Activated T-cell treated with anti-CD3 and anti-CD28 coated beads, Interleukin-2, amount 50 U/mL, for 4 hours (primary cell): ENCODE results near the gene CDC37. TPM values are rescaled to one million over a fixed set of nuclear protein-coding genes. Genes with fewer than 3 reads are reported as not detected.

Source experiments
- ATAC-seq, 2 donors: fragments of 200-7000 bp; cut with Tn5 transposase; one replicate each; pipeline ENCODE4 v1.10.0; 2021
- DNase-seq: peaks from one replicate; pipeline ENCODE4 v3.0.0-alpha.2; 2020
- H3K27me3 Mint-ChIP-seq: one replicate; pipeline ENCODE4 v1.8.0; 2021; ENCODE audit warnings: low read depth, mixed read lengths
- H3K36me3 Mint-ChIP-seq: one replicate; pipeline ENCODE4 v1.8.0; 2022; ENCODE audit warnings: mixed read lengths; ENCODE audit not compliant: insufficient read depth
- H3K4me1 Mint-ChIP-seq: one replicate; pipeline ENCODE4 v1.8.0; 2021; ENCODE audit warnings: low read depth, mixed read lengths
- H3K4me3 Mint-ChIP-seq: one replicate; pipeline ENCODE4 v1.8.0; 2021; ENCODE audit warnings: mild to moderate bottlenecking, moderate library complexity, mixed read lengths
- H3K9me3 Mint-ChIP-seq: one replicate; pipeline ENCODE4 v1.8.0; 2021; ENCODE audit warnings: mixed read lengths
- total RNA-seq, 3 donors: library from RNA; stranded (reverse); gene quantifications; one replicate each; pipeline ENCODE4 v1.2.1, GENCODE V29; 2021

The CDC37 gene
- total RNA-seq, 3 donors from 2014 or later, result 298 to 311 (median 303) TPM

DNA sequence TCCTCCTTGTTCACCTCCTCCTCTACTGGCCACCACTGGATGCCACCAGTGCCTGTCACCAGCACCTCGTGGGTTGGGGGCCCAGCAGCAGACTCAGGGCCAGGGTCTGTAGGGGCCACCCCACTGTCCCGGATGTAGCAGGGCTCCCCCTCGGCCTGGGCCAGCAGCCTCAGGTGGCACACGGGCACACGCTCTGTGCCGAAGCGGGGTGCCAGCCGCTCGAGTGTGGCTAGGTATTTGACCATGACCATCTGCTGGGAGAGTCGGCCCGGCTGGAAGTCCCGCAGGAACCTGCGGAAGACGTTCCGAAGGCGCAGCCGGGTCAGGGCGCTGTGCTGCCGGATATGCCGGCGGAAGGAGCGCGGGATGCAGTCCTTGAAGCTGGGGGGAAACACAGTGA, 37.8 kb downstream of the CDC37 start:
- Mint-ChIP-seq H3K36me3 (peaks cover 23% of the 10 kb centered on the region), H3K4me3 (no peak overlapping the region), H3K4me1 (no peaks in the 10 kb centered on the region), H3K9me3 (no peaks in the 10 kb centered on the region), H3K27me3 (no peaks in the 10 kb centered on the region)
- ATAC-seq (no peak), DNase-seq (no peak)

DNA sequence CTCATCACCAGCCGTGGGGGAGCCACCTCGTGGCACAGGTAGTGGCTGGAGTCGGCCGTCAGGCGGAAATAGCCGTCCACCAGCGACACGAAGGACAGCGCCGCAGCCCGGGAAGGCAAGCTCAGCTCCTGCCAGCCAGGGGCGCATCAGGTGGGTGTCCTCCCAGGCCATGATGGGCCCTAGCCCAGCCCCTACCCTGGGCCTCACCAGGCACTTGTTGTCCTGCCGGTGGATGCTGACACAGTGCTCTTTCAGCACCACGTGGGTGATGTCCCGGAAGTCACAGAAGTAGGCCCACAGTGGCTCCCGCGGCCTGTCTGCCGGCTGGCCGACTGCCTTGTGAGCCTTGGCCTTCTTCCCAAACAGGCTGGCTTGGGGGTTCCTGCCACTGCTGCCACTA, 38.7 kb downstream of the CDC37 start:
- Mint-ChIP-seq H3K4me3 (no peak overlapping the region), H3K27me3 (no peaks in the 10 kb centered on the region), H3K36me3 (peaks cover 23% of the 10 kb centered on the region), H3K4me1 (no peaks in the 10 kb centered on the region), H3K9me3 (no peaks in the 10 kb centered on the region)
- DNase-seq, result no peak
- no peak for ATAC-seq

DNA sequence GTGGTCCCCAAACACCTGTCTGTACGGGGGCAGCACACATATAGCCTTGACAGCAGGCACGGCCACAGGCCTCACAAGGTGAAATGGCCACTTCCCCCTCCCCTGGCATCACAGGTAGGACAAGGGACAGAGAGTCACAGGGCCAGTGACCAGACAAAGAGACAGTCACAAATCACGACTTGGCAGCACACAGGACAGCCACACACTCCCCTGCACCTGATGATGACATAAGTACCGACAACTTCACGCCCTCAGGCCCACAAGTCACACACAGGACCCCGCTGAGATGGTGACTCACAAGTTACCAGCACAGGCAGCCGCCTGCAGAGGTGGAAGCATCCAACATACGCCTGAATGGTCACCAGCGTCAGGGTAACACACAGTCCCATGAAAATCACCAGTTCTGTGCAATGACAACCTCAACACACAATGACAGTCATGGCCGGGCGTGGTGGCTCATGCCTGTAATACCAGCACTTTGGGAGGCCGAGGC, 39.5 kb downstream of the CDC37 start:
- H3K4me1 Mint-ChIP-seq, result no peaks in the 10 kb centered on the region
- DNase-seq, result no peak
- no peaks in the 10 kb centered on the region for H3K9me3 Mint-ChIP-seq
- ATAC-seq, result peak in 1 of 2 donors; percentile 38
- H3K27me3 Mint-ChIP-seq, result no peaks in the 10 kb centered on the region
- H3K4me3 Mint-ChIP-seq, result no peak overlapping the region
- peaks cover 21% of the 10 kb centered on the region for H3K36me3 Mint-ChIP-seq

DNA sequence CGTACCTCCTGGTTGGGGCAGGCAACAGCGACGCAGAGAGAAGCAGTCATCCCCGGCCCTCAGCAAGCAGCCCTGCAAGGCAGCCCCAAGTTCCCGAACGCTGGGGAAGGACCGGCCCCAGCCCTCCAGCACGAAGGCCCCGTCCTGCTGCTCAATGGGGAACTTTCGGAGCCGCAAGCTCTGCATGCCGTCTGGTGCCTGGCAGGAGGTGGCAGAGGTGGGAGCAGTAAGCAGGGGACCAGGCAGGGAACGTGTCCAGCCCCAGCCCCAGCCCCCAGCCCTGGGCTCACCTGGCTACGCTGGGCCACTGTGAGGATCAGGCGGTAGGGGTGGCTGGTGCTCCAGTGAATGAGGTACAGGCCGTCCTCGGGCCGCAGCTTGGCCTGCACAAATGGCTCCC, 41.1 kb downstream of the CDC37 start:
- no peaks in the 10 kb centered on the region for H3K9me3 Mint-ChIP-seq
- no peak for DNase-seq
- ATAC-seq, result no peak
- H3K4me1 Mint-ChIP-seq, result no peaks in the 10 kb centered on the region
- peaks cover 19% of the 10 kb centered on the region for H3K36me3 Mint-ChIP-seq
- H3K27me3 Mint-ChIP-seq, result no peaks in the 10 kb centered on the region
- H3K4me3 Mint-ChIP-seq, result no peak overlapping the region

DNA sequence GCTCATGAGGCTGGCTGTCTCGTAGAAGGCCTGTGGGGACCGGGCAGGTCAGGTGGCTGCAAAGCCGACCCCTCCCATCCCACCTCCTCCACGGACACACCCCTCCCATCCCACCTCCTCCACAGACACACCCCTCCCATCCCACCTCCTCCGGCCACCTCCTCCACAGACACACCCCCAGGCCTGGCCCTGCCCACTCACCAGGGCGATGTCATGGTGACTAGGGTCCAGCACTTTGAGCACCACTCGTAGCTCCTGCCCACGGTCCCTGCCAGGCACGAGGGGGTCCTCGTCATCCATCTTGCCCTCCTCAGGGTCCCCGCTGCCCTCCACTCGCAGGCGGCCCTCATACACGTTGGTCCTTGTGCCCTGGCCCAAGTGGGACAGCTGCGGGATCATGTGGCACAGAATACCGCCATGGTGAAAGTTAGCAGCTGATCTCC, 41.8 kb downstream of the CDC37 start:
- Mint-ChIP-seq H3K9me3 (no peaks in the 10 kb centered on the region), H3K4me1 (no peaks in the 10 kb centered on the region), H3K27me3 (no peaks in the 10 kb centered on the region), H3K36me3 (peaks cover 19% of the 10 kb centered on the region), H3K4me3 (no peak overlapping the region)
- DNase-seq, result no peak
- ATAC-seq, result no peak

DNA sequence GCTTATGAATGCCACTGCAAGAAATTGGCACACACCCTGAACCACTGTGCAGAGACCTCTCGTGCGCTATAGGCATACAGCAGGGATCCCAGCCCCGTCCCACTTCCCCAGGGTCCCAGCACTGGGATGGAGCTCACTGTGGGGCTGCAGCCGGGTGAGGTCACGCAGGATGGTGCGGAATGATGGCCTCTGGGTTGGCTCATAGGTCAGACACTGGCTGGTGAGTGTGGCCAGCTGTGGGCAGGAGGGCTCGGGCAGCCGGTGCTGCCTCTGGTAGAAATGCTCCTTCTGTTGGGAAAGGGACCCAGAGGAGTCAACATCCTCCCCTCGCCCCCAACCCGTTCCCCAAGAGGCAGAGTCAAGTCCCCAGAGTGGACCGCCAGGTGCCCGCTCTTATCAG, 46.9 kb downstream of the CDC37 start:
- peaks cover 26% of the 10 kb centered on the region for H3K36me3 Mint-ChIP-seq
- no peaks in the 10 kb centered on the region for H3K4me1 Mint-ChIP-seq
- DNase-seq, result no peak
- no peak overlapping the region for H3K4me3 Mint-ChIP-seq
- no peaks in the 10 kb centered on the region for H3K27me3 Mint-ChIP-seq
- H3K9me3 Mint-ChIP-seq, result no peaks in the 10 kb centered on the region
- no peak for ATAC-seq

DNA sequence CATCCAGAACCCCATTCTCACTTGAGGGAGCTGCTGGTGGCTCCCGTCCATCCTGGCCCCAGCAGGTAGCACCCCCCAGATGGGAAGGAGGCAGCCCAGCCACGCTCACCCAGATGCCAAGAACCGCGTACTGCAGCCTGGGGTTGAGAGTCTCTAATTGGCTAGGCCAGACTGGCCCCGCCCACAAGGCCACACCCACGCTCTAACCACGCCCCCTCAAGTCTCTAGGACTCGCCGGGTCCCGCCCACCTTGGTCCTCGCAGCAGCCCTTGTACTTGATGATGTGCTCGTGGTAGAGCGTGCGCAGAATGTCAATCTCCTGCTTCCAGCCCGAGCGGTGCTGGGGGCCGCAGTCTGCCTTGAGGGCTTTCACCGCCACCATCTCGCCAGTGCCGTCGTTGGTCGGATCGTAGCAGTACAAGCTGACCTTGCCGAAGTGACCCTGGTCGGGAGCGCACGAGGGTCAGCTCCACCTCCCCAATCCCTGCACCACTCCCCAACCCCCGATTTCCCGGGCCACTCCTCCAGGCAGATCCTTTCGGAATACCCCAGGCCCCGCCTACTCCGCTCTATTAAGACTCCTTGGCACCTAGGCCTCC, 49.5 kb downstream of the CDC37 start:
- peak; percentile 21 for DNase-seq

DNA sequence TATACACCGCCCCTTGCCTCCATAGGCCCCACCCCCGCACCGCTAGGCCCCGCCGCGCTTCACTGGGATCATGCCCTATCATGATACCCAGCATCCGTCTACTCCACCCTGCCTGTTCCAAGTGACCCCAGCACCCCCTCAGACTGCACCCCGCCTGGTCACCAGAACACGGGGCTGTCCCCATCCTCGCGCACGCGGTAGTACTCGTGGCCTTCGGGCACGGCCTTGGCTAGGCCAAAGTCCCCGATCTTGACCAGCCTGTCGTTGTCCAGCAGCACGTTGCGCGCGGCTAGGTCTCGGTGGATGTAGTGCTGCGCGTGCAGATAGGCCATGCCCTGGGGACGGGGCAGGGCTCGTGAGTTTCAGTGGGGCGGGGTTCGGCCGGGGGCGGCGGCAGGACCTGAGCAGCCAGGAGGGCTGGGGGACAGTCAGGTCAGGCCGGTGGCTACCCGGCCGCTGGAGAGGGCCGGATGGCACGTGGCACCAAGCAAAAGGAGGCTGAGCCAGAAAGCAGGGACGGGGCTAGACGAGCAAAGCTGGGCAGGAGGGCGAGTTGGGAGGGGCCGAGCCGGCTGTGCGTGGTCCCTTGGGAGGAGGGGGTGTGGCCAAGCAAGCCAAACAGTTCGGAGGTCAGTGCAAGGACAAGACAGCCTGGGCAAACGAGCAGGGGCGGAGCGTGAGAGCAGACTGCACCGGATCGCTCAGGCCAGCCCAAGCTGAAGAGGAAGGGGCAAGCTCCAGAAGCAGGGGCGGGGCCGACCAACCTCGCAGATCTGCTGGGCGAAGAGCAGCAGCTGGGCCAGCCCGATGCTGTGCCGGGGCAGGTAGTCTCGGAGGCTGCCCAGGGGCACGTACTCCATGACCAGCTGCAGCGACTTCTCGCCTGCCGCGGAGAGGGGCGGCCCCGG, 50.3 kb downstream of the CDC37 start:
- ATAC-seq (no peak), DNase-seq (no peak)
- Mint-ChIP-seq H3K9me3 (no peaks in the 10 kb centered on the region), H3K36me3 (peaks cover 18% of the 10 kb centered on the region), H3K27me3 (no peaks in the 10 kb centered on the region), H3K4me1 (no peaks in the 10 kb centered on the region), H3K4me3 (no peak overlapping the region)

More for the DNA sequence above, 49.5 kb downstream of the CDC37 start:
- Mint-ChIP-seq H3K4me1 (no peaks in the 10 kb centered on the region), H3K36me3 (peaks cover 17% of the 10 kb centered on the region), H3K4me3 (no peak overlapping the region), H3K27me3 (no peaks in the 10 kb centered on the region), H3K9me3 (no peaks in the 10 kb centered on the region)
- peak; percentile 67 to 77 for ATAC-seq

DNA sequence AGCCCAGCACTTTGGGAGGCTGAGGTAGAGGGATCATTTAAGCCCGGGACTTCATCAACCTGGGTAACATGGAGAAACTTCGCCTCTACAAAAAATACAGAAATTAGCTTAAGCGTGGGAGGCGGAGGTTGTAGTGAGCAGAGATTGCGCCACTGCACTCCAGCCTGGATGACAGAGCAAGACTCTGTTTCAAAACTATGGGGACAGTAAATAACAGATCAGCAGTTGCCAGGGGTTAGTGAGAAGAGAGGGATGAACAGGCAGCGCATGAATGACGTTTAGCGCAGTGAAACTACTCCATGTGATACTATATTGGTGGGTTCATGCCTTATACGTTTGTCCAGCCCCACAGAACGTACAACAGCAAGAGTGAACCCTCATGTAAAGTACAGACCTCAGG, 56.8 kb downstream of the CDC37 start:
- Mint-ChIP-seq H3K9me3 (no peaks in the 10 kb centered on the region), H3K4me1 (no peaks in the 10 kb centered on the region), H3K36me3 (peaks cover 4% of the 10 kb centered on the region), H3K27me3 (no peaks in the 10 kb centered on the region), H3K4me3 (no peak overlapping the region)
- ATAC-seq (no peak), DNase-seq (no peak)

DNA sequence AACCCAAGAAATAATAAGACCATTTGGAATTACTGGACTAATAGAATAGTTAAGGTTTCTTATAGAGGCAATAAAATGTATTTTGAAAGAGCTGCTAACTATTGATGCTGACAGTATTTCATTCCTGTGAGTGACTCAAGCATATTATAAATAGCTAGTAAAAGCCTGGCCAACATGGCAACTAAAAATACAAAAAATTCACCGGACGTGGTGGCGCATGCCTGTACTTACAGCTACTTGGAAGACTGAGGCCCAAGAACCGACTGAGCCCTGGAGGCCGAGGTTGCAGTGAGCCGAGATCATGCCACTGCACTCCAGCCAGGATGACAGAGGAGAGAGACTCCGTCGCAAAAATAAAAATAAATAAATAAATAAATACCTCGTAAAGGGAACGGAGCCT, 58.6 kb downstream of the CDC37 start:
- Mint-ChIP-seq H3K36me3 (peaks cover 2% of the 10 kb centered on the region), H3K27me3 (no peaks in the 10 kb centered on the region), H3K4me1 (peaks cover 9% of the 10 kb centered on the region), H3K9me3 (no peaks in the 10 kb centered on the region), H3K4me3 (no peak overlapping the region)
- DNase-seq, result no peak
- no peak for ATAC-seq

DNA sequence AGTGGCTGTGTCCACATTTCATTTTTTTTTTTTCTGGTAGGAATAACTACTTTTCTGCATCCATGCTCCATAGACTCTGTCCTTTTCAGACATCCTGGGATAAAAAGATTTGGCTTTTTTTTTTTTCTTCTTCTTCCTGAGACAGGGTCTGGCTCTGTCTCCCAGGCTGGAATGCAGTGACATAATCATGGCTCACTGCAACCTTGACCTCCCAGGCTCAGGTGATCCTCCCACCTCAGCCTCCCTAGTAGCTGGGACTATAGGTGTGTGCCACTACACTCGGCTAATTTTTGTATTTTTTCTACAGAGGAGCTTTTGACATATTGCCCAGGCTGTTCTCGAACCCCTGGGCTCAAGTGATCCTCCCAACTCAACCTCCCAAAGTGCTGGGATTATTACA, 59.8 kb downstream of the CDC37 start:
- DNase-seq (no peak), ATAC-seq (no peak)
- no peaks in the 10 kb centered on the region for H3K27me3 Mint-ChIP-seq
- no peak overlapping the region for H3K4me3 Mint-ChIP-seq
- peaks cover 21% of the 10 kb centered on the region for H3K4me1 Mint-ChIP-seq
- H3K9me3 Mint-ChIP-seq, result no peaks in the 10 kb centered on the region
- H3K36me3 Mint-ChIP-seq, result peaks cover 2% of the 10 kb centered on the region

Other genes with a start within 250 kb of the CDC37 start
- 100 to 1,000 TPM; 353 to 433 (median 355) TPM for gene DNMT1, start 208.6 kb downstream of the CDC37 start, total RNA-seq
- 10 to 100 TPM; 15.0 to 18.4 (median 16.0) TPM for gene S1PR2, start 172.2 kb downstream of the CDC37 start, total RNA-seq
- gene MRPL4, start 151.3 kb downstream of the CDC37 start, total RNA-seq, result 100 to 1,000 TPM; 213 to 268 (median 239) TPM
- 10 to 100 TPM; 25.6 to 48.5 (median 39.5) TPM for gene ICAM1, start 132.4 kb downstream of the CDC37 start, total RNA-seq
- under 1 TPM; 0.27 to 0.53 (median 0.38) TPM for gene ICAM4, start 116.6 kb downstream of the CDC37 start, total RNA-seq
- 1 to 10 TPM; 3.1 to 4.3 (median 3.1) TPM for gene ICAM5, start 113.6 kb downstream of the CDC37 start, total RNA-seq
- gene ZGLP1, start 93.7 kb downstream of the CDC37 start, total RNA-seq, result 10 to 100 TPM in 1 of 3 donors, 1 to 10 TPM in 2; 6.9 to 10.1 (median 9.3) TPM
- gene FDX2, start 87.5 kb downstream of the CDC37 start, total RNA-seq, result 10 to 100 TPM; 32.5 to 43.0 (median 38.3) TPM
- 100 to 1,000 TPM; 135 to 143 (median 135) TPM for gene RAVER1, start 70.0 kb downstream of the CDC37 start, total RNA-seq
- gene ICAM3, start 63.9 kb downstream of the CDC37 start, total RNA-seq, result 10 to 100 TPM; 60.2 to 62.3 (median 62.2) TPM
- 100 to 1,000 TPM; 196 to 226 (median 206) TPM for gene TYK2, start 23.0 kb downstream of the CDC37 start, total RNA-seq
- 1 to 10 TPM; 4.0 to 4.8 (median 4.2) TPM for gene PDE4A, start 17.0 kb upstream of the CDC37 start, total RNA-seq
- gene KEAP1, start 99.8 kb upstream of the CDC37 start, total RNA-seq, result 10 to 100 TPM; 89.9 to 98.7 (median 92.9) TPM
- under 1 TPM; 0.15 to 0.27 (median 0.24) TPM for gene S1PR5, start 113.9 kb upstream of the CDC37 start, total RNA-seq
- 10 to 100 TPM; 36.3 to 47.1 (median 39.9) TPM for gene ATG4D, start 140.4 kb upstream of the CDC37 start, total RNA-seq
- gene KRI1, start 162.5 kb upstream of the CDC37 start, total RNA-seq, result 10 to 100 TPM; 74.2 to 95.4 (median 87.4) TPM
- 10 to 100 TPM; 15.3 to 19.8 (median 19.7) TPM for gene CDKN2D, start 165.4 kb upstream of the CDC37 start, total RNA-seq
- gene AP1M2, start 183.8 kb upstream of the CDC37 start, total RNA-seq, result under 1 TPM in 2 of 3 donors, not detected in 1; 0.43 to 0.95 TPM
- gene SLC44A2, start 222.0 kb upstream of the CDC37 start, total RNA-seq, result 10 to 100 TPM; 41.5 to 45.8 (median 44.3) TPM